Stimulated activated CD4-positive, alpha-beta T cell treated with anti-CD3 and anti-CD28 coated beads, Interleukin-15, amount 100 ng/mL, for 1 hour (primary cell): ENCODE data around the gene ISL1.

Source experiments
- DNase-seq, 2 donors: peaks; one replicate each; pipeline ENCODE4 v3.0.0-alpha.2; 2020; ENCODE audit warnings: low read depth in 1 of 2, low spot score in 1 of 2

The ISL1 gene

GRCh38 chr5:51383131-51384121 is at the start of gene ISL1:
ISL1 (plus strand) TSS chr5:51383448; CDS start chr5:51383672, 224 bp downstream.
- no peak for DNase-seq

GRCh38 chr5:51336878-51337277 is 46.4 kb upstream of the ISL1 start:
- no peak for DNase-seq

- no peak for DNase-seq
Observed at GRCh38 chr5:51345106-51345505, 38.1 kb upstream of the ISL1 start.

- DNase-seq: no peak
Observed at GRCh38 chr5:51347157-51347556, 36.1 kb upstream of the ISL1 start.

- no peak for DNase-seq
Observed at GRCh38 chr5:51347704-51348103, 35.5 kb upstream of the ISL1 start.

GRCh38 chr5:51371052-51371451 is 12.2 kb upstream of the ISL1 start:
- no peak for DNase-seq

- no peak for DNase-seq
Observed at GRCh38 chr5:51373880-51374523, 9.2 kb upstream of the ISL1 start.

GRCh38 chr5:51375084-51375483 is 8.2 kb upstream of the ISL1 start:
- no peak for DNase-seq

- DNase-seq: no peak
Observed at GRCh38 chr5:51376509-51376908, 6.7 kb upstream of the ISL1 start.

- DNase-seq: no peak
Observed at GRCh38 chr5:51377151-51378060, 5.8 kb upstream of the ISL1 start.

- no peak for DNase-seq
Observed at GRCh38 chr5:51378061-51378409, 5.2 kb upstream of the ISL1 start.

GRCh38 chr5:51378448-51379330 is 4.6 kb upstream of the ISL1 start:
- no peak for DNase-seq

GRCh38 chr5:51379331-51379700 is 3.9 kb upstream of the ISL1 start:
- DNase-seq: no peak

- no peak for DNase-seq
Observed at GRCh38 chr5:51380603-51381207, 2.5 kb upstream of the ISL1 start.

- DNase-seq: no peak
Observed at GRCh38 chr5:51381761-51382474, 1.3 kb upstream of the ISL1 start.

GRCh38 chr5:51382521-51383130 is 622 bp upstream of the ISL1 start:
- DNase-seq: no peak

GRCh38 chr5:51384281-51384840 is 1.1 kb downstream of the ISL1 start:
- no peak for DNase-seq

GRCh38 chr5:51385216-51385615 is 2.0 kb downstream of the ISL1 start:
- no peak for DNase-seq
